Measurements from ENCODE around the gene AK8. TPM values are rescaled to one million over a fixed set of nuclear protein-coding genes. Genes with fewer than 3 reads are reported as not detected.

AK8 gene
- total RNA-seq, 1 donor, result 0.18 TPM

GRCh38 chr9:132810314-132810713, 67.8 kb downstream of the AK8 start:
- no peak for DNase-seq (ENCODE audit: low read depth)
- no peak for TF ChIP-seq CTCF (IDR thresholded peaks at IDR 0.05; ENCODE audit: insufficient read depth, low read length)
- H3K4me3 ChIP-seq (ENCODE audit: low read depth, low read length), result no peak overlapping the region

GRCh38 chr9:132809677-132810271, 68.3 kb downstream of the AK8 start:
- no peak for TF ChIP-seq CTCF (IDR thresholded peaks at IDR 0.05; ENCODE audit: insufficient read depth, low read length)
- no peak overlapping the region for H3K4me3 ChIP-seq (ENCODE audit: low read depth, low read length)
- DNase-seq (ENCODE audit: low read depth), result no peak

- no peak overlapping the region for H3K4me3 ChIP-seq (ENCODE audit: low read depth, low read length)
- no peak for DNase-seq (ENCODE audit: low read depth)
- TF ChIP-seq CTCF (IDR thresholded peaks at IDR 0.05; ENCODE audit: insufficient read depth, low read length), result no peak
Measured at GRCh38 chr9:132808645-132809044, 69.4 kb downstream of the AK8 start.

- TF ChIP-seq CTCF (IDR thresholded peaks at IDR 0.05; ENCODE audit: insufficient read depth, low read length), result no peak
- DNase-seq (ENCODE audit: low read depth), result no peak
- no peak overlapping the region for H3K4me3 ChIP-seq (ENCODE audit: low read depth, low read length)
Measured at GRCh38 chr9:132806723-132807421, 71.2 kb downstream of the AK8 start.

GRCh38 chr9:132806306-132806705, 71.8 kb downstream of the AK8 start:
- DNase-seq (ENCODE audit: low read depth), result no peak
- no peak overlapping the region for H3K4me3 ChIP-seq (ENCODE audit: low read depth, low read length)
- no peak for TF ChIP-seq CTCF (IDR thresholded peaks at IDR 0.05; ENCODE audit: insufficient read depth, low read length)

- DNase-seq (ENCODE audit: low read depth), result no peak
- no peak for TF ChIP-seq CTCF (IDR thresholded peaks at IDR 0.05; ENCODE audit: insufficient read depth, low read length)
- no peak overlapping the region for H3K4me3 ChIP-seq (ENCODE audit: low read depth, low read length)
Measured at GRCh38 chr9:132804576-132805295, 73.3 kb downstream of the AK8 start.
